ENCODE data around the gene PAPPA2. TPM values are rescaled to one million over a fixed set of nuclear protein-coding genes. Genes with fewer than 3 reads are reported as not detected.
"Not testable (repeated sequence)": the region's sequence is repeated elsewhere in the genome, so short reads cannot be mapped to it uniquely, and the experiment has no call there.

Gene PAPPA2
- polyA plus RNA-seq, 3 donors from 2014 or later, result not detected

DNA sequence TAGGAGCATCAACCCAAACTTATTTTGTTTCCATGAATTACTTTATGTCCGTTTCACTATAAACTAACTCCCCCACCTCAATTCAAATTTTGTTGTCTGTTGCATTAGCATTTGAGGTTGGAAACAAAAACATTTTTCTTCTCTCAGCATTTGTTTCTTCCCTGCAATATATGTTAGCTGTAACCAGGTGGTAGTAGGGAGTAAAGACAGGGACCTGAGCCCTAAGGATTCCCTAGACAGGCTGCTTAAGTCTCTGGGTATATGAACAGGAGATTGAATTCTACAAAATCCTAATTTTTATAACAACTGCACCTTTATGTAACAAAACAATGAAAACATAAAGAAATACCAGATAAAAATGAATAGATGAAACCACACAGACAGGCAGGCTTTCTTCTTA lies 242.6 kb downstream of the PAPPA2 start:
- Mint-ChIP-seq H3K4me3 (no peak overlapping the region), H3K27ac (no peak overlapping the region), H3K4me1 (no peaks in the 10 kb centered on the region), H3K9me3 (peaks cover 0 to 5% (median 2%) of the 10 kb centered on the region in 6 donors), H3K27me3 (ENCODE audit: low read depth in 3 of 3) (peaks cover 0 to 2% (median 2%) of the 10 kb centered on the region in 3 donors), H3K36me3 (no peaks in the 10 kb centered on the region)
- no peak for DNase-seq

DNA sequence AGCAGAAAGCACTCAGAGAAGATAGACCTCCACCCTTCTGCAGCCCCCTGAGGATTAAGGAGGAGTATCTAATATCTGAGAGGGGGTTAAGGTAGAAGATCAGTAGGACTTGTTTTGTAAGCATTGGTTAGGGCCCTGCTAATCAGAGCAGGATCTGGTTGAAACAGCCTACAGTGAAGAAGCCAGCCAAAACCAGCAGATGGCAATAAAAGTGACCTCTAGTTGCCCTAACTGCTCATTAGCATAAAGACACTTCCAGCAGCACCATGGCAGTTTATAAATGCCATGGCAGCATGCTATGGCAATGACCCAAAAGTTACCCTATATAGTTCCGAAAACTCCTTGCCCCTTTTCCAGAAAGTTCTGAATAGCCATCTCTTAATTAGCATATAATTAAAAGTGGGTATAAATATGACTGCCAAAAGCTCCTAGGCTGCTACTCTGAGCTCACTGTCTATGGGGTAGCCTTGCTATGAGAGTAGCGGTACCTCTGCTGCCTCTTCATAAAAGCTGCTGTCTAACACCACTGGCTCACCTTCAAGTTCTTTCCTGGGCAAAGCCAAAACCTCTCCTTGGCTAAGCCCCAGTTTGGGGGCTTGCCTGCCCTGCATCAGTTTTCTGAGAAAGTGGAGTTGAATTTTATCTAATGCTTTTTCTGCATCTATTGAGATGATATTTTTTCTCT lies 254.2 kb downstream of the PAPPA2 start:
- H3K4me3 Mint-ChIP-seq, result no peak overlapping the region
- H3K4me1 Mint-ChIP-seq, result no peaks in the 10 kb centered on the region
- H3K27ac Mint-ChIP-seq, result no peak overlapping the region
- DNase-seq, result no peak
- H3K9me3 Mint-ChIP-seq, result peaks cover 0 to 4% (median 2%) of the 10 kb centered on the region in 6 donors
- H3K27me3 Mint-ChIP-seq (ENCODE audit: low read depth in 3 of 3), result peaks cover 0 to 2% (median 0%) of the 10 kb centered on the region in 3 donors
- peaks cover 0 to 3% (median 0%) of the 10 kb centered on the region in 3 donors for H3K36me3 Mint-ChIP-seq

DNA sequence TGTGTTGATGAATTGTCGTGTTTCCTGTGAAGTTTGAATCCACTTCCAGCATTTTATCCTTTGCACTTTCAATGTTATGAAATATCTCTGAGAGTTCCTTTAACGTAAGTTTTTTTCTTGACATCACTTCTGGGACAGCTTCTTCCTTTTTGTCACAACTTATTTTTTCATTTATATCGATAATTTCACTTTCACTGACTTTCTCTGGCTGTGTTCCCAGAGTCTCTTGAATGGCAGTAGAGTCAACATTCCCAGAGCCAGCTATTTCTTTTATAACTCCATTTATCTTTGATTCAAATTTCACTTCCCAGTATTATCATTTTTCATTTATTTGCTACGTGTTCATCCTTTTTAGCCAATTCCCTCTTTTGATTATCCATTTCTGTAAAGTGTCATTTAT lies 256.5 kb downstream of the PAPPA2 start:
- no peak overlapping the region for H3K4me3 Mint-ChIP-seq
- no peak overlapping the region for H3K27ac Mint-ChIP-seq
- no peaks in the 10 kb centered on the region for H3K4me1 Mint-ChIP-seq
- H3K36me3 Mint-ChIP-seq, result no peaks in the 10 kb centered on the region
- DNase-seq, result no peak
- H3K27me3 Mint-ChIP-seq (ENCODE audit: low read depth in 3 of 3), result peaks cover 0 to 2% (median 0%) of the 10 kb centered on the region in 3 donors
- H3K9me3 Mint-ChIP-seq, result peaks cover 0 to 12% (median 2%) of the 10 kb centered on the region in 6 donors

DNA sequence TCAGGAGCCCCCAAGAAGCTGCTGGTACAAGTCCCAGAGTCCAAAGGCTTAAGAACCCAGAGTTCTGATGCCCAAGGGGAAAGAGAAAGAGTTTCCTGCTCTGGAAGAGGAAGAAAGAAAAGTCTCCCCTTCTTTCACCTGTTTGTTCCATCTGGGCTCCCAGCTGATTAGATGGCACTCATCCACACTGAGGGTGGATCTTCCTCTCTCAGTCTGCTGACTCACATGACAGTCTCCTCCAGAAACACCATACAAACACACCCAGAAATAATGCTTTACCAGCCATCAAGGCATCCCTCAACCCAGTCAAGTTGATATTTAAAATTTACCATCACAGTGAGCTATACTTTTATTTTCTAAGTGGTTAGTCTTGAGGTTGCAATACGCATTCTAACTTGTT lies 257.9 kb downstream of the PAPPA2 start:
- Mint-ChIP-seq H3K36me3 (no peaks in the 10 kb centered on the region), H3K27me3 (ENCODE audit: low read depth in 3 of 3) (peaks cover 0 to 2% (median 0%) of the 10 kb centered on the region in 3 donors), H3K4me1 (no peaks in the 10 kb centered on the region)

DNA sequence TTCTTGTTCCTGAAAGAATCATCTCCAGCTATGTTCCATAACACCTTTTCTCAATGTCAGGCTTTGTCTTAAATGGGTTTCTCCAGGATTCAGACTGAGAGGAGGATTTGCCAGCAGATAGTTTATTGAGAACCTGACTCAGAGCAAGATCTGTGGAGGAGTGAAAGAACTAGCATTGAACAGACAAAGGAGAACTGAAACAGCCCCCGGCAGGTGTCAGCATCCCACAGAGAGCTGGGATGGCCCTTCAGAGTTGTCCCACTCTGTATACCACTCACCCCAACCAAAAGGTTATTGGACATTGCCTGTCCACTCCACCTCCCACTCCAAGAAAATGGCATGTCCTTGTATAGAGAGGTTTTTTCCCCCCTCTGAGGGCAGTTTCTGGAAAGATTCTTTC lies 270.7 kb downstream of the PAPPA2 start:
- no peaks in the 10 kb centered on the region for H3K36me3 Mint-ChIP-seq
- no peak overlapping the region for H3K27ac Mint-ChIP-seq
- no peaks in the 10 kb centered on the region for H3K4me1 Mint-ChIP-seq
- H3K27me3 Mint-ChIP-seq (ENCODE audit: low read depth in 3 of 3), result no peaks in the 10 kb centered on the region
- DNase-seq, result no peak
- H3K9me3 Mint-ChIP-seq, result peaks cover 0 to 16% (median 4%) of the 10 kb centered on the region in 6 donors
- no peak overlapping the region for H3K4me3 Mint-ChIP-seq

More for the DNA sequence above, 257.9 kb downstream of the PAPPA2 start:
- DNase-seq, result no peak
- Mint-ChIP-seq H3K9me3 (peaks cover 0 to 14% (median 2%) of the 10 kb centered on the region in 6 donors), H3K4me3 (no peak overlapping the region), H3K27ac (no peak overlapping the region)

DNA sequence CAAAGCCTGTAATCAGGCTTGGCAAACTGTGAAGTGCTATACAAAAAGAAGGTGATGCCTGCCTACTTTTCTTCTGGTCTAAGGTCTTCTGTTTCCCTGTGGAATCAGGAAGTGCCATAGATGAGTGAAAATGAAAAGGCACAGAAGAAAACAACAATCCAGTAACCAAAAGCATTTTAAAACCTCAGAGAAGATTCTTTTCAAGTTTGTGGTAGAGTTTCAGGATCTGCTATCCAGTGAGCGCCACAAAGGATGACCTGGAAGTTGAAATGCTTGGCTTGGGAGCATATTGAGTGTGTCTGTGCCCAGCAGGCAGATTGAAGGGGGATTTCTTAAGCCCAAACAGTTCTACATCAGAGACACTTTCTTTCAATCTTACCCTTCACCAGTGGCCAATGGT lies 272.2 kb downstream of the PAPPA2 start:
- Mint-ChIP-seq H3K36me3 (no peaks in the 10 kb centered on the region), H3K4me3 (no peak overlapping the region), H3K27ac (no peak overlapping the region), H3K9me3 (peaks cover 0 to 10% (median 3%) of the 10 kb centered on the region in 6 donors), H3K4me1 (no peaks in the 10 kb centered on the region), H3K27me3 (ENCODE audit: low read depth in 3 of 3) (peaks cover 0 to 3% (median 0%) of the 10 kb centered on the region in 3 donors)
- no peak for DNase-seq

DNA sequence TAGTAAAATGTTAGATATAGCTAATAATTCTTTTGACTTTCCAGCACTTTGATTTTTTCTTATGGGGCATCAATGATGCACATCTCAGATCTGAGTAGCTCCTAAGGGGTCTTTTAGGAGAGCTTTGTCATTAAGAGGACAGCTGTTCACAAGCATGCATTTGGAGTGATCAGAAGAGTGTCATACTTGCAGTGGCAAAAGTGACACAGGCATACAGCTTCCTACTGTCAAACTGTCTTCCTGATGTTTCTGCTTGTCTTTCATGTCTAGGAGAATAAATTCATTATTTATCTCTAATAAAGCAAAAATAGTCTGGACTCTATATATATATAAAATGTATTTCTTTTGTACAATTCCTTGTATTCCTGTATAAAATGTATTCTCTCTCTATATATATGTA lies 273.0 kb downstream of the PAPPA2 start:
- H3K4me1 Mint-ChIP-seq, result no peaks in the 10 kb centered on the region
- no peak for DNase-seq
- no peaks in the 10 kb centered on the region for H3K36me3 Mint-ChIP-seq
- H3K9me3 Mint-ChIP-seq, result peaks cover 0 to 10% (median under 1%) of the 10 kb centered on the region in 6 donors
- peaks cover 0 to 3% (median 0%) of the 10 kb centered on the region in 3 donors for H3K27me3 Mint-ChIP-seq (ENCODE audit: low read depth in 3 of 3)
- no peak overlapping the region for H3K27ac Mint-ChIP-seq
- no peak overlapping the region for H3K4me3 Mint-ChIP-seq

DNA sequence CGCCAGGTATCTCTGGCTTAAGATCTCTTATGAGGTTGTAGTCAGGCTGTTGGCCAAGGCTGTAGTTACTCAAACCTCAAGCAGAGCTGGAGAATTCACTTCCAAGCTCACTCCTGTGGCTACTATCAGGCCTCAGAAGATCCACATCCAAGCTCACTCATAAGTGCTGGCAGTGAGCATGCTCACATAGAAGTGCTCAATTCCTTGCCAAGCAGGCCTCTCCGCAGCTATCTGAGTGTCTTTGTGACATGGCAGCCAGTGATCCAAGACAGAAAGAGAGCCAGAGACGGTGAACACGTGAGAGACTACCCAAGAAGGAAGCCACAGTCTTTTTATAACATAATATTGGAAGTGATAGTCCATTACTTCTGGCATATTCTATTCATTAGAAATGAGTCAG lies 278.2 kb downstream of the PAPPA2 start:
- peaks cover 0 to 5% (median 2%) of the 10 kb centered on the region in 3 donors for H3K27me3 Mint-ChIP-seq (ENCODE audit: low read depth in 3 of 3)
- H3K4me1 Mint-ChIP-seq, result no peaks in the 10 kb centered on the region
- no peaks in the 10 kb centered on the region for H3K36me3 Mint-ChIP-seq
- peaks cover 0 to 10% (median 1%) of the 10 kb centered on the region in 6 donors for H3K9me3 Mint-ChIP-seq
- H3K4me3 Mint-ChIP-seq, result no peak overlapping the region
- H3K27ac Mint-ChIP-seq, result no peak overlapping the region
- DNase-seq, result no peak

DNA sequence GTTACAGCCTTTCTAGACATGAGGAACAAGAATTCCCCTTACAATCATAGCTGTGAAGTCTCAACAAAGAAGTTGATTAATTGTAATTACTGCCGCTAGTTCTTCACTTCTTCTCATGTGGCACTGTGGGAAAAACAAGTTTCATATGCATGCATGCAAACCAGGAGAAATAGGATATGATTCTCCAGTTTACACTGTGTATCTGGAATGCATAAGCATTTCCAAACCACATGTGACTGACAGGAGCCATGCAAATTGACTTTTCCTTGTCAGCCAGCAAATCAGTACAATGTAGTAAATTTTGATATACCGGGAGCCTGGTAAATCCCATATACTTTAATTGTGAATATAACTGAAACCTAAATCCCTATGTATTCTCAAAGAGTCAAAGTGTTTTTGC lies 279.3 kb downstream of the PAPPA2 start:
- H3K9me3 Mint-ChIP-seq, result peaks cover 0 to 10% (median 1%) of the 10 kb centered on the region in 6 donors
- H3K27ac Mint-ChIP-seq, result no peak overlapping the region
- DNase-seq, result no peak
- H3K27me3 Mint-ChIP-seq (ENCODE audit: low read depth in 3 of 3), result peaks cover 0 to 5% (median 2%) of the 10 kb centered on the region in 3 donors
- H3K36me3 Mint-ChIP-seq, result no peaks in the 10 kb centered on the region
- H3K4me3 Mint-ChIP-seq, result no peak overlapping the region
- H3K4me1 Mint-ChIP-seq, result no peaks in the 10 kb centered on the region

DNA sequence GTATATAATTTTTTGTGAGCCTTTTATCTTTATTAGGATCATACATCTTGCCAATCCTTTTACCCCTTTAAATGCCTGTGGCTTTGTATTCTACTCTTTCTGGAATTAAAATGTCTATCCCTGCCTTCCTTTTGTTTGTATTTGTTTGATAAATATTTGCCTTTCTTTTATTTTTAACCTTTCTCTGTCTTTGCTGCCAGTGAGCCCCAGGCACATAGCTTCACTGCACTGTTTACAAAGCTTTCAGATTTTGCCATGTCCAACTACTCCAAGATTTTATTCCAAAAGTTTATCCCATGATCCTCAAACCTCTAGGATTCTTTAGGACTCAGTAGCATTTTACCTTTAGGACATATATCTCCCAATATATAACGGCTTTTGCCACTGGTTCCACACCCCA lies 281.2 kb downstream of the PAPPA2 start:
- no peaks in the 10 kb centered on the region for H3K4me1 Mint-ChIP-seq
- peaks cover 0 to 9% (median 1%) of the 10 kb centered on the region in 6 donors for H3K9me3 Mint-ChIP-seq
- DNase-seq, result no peak
- H3K27ac Mint-ChIP-seq, result no peak overlapping the region
- H3K36me3 Mint-ChIP-seq, result no peaks in the 10 kb centered on the region
- peaks cover 0 to 5% (median 2%) of the 10 kb centered on the region in 3 donors for H3K27me3 Mint-ChIP-seq (ENCODE audit: low read depth in 3 of 3)
- H3K4me3 Mint-ChIP-seq, result no peak overlapping the region

DNA sequence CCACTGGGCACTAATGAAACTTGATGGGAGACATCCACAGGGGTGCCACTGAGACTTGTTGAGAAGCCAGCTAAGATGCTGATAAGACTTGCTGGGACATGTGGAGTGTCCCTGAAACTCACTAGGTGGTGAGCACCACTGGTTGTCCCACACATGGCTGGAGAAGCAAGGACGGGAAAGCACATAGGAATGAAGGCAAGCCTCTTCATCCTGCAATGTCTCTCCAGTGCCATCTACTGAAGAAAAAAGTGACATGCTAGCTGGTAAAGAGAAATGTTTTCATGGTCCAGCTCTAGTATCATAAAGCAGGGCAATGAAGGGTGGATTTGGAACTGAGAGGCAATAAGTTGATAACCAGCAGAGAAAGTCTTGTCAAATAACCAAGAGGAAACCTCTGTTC lies 283.0 kb downstream of the PAPPA2 start:
- peaks cover 0 to 2% (median 2%) of the 10 kb centered on the region in 3 donors for H3K27me3 Mint-ChIP-seq (ENCODE audit: low read depth in 3 of 3)

DNA sequence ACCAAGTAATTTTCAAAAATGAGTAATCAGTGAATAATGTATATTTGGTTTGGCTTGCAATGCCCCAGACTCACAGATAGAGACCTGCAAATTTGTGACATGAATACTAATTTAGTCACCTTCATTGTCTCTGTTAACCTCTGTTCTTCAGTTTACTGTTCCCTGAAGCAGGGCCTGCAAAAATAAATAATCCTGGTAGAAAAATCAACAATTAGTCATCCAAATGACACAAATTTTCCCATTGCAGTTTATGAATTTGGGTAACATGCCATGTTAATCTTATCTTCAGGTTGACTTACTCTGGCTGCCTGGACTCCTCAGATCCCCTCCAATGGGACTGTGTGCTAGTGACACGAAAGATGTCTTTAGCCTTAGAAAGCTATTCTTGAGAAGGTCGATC lies 289.5 kb downstream of the PAPPA2 start:
- Mint-ChIP-seq H3K36me3 (no peaks in the 10 kb centered on the region), H3K9me3 (peaks cover 0 to 13% (median 7%) of the 10 kb centered on the region in 6 donors), H3K4me1 (no peaks in the 10 kb centered on the region), H3K27me3 (ENCODE audit: low read depth in 3 of 3) (no peaks in the 10 kb centered on the region), H3K4me3 (no peak overlapping the region), H3K27ac (no peak overlapping the region)
- no peak for DNase-seq

More for the DNA sequence above, 283.0 kb downstream of the PAPPA2 start:
- Mint-ChIP-seq H3K36me3 (no peaks in the 10 kb centered on the region), H3K9me3 (peaks cover 0 to 9% (median 4%) of the 10 kb centered on the region in 6 donors), H3K4me1 (no peaks in the 10 kb centered on the region), H3K27ac (no peak overlapping the region), H3K4me3 (no peak overlapping the region)
- DNase-seq, result no peak

DNA sequence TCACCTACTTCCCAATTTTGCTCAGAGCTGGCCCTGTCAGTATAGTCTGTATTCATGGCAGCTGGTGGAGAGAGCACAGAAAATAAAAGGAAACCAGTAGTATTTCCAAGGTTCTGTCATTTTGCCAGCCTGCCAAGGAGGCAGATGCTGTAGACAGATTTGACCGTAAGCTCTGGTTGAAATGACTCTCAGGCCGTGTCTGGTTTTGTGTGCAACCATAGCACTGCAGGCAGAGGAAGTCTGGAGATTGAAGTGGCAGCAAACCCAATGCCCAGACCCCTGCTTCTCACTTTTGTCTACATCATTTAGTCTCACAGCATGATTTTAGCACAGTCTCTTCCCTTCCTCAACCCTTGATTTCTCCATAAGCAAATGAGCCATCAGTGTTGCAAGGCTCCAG lies 291.7 kb downstream of the PAPPA2 start:
- Mint-ChIP-seq H3K4me3 (no peak overlapping the region), H3K27ac (no peak overlapping the region), H3K27me3 (ENCODE audit: low read depth in 3 of 3) (peaks cover 0 to 2% (median 0%) of the 10 kb centered on the region in 3 donors), H3K4me1 (no peaks in the 10 kb centered on the region), H3K36me3 (no peaks in the 10 kb centered on the region), H3K9me3 (peaks cover 0 to 18% (median 4%) of the 10 kb centered on the region in 6 donors)
- no peak for DNase-seq

DNA sequence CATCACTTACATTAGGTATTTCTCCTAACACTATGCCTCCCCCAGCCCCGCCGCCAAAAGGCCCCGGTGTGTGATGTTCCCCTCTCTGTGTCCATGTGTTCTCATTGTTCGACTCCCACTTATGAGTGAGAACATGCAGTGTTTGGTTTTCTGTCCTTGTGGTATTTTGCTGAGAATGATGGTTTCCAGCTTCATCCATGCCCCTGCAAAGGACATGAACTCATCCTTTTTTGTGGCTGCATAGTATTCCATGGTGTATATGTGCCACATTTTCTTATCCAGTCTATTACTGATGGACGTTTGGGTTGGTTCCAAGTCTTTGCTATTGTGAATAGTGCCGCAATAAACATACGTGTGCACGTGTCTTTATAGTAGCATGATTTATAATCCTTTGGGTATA lies 293.8 kb downstream of the PAPPA2 start:
- H3K4me3 Mint-ChIP-seq; DNase-seq; H3K36me3 Mint-ChIP-seq; H3K27me3 Mint-ChIP-seq (ENCODE audit: low read depth in 3 of 3); H3K27ac Mint-ChIP-seq; H3K4me1 Mint-ChIP-seq: not testable (repeated sequence)
- peaks cover 0 to 20% (median 4%) of the 10 kb centered on the region in 6 donors for H3K9me3 Mint-ChIP-seq

DNA sequence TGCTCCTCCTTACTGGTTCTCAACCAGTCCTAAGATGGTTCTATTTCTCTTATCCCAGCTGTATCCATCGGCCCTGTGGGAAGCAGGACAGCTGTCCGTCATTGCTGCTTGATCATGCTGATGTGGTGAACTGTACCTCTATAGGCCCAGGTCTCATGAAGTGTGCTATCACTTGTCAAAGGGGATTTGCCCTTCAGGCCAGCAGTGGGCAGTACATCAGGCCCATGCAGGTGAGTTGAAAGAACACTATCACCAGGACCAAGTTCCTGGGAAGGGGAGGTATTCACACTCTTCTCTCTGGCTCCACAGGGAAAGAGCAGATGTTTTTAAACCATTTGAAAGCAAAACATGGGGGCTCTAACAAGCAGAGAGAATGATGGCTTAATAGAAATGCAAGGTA lies 302.6 kb downstream of the PAPPA2 start:
- Mint-ChIP-seq H3K4me1 (no peaks in the 10 kb centered on the region), H3K27ac (no peak overlapping the region), H3K4me3 (no peak overlapping the region), H3K9me3 (peaks cover 0 to 27% (median 8%) of the 10 kb centered on the region in 6 donors), H3K36me3 (peaks cover 0 to 3% (median 0%) of the 10 kb centered on the region in 3 donors), H3K27me3 (ENCODE audit: low read depth in 3 of 3) (peaks cover 0 to 1% (median 0%) of the 10 kb centered on the region in 3 donors)
- DNase-seq, result no peak
